Measurements from ENCODE around the gene ST6GALNAC6.
"Not testable (repeated sequence)": the region's sequence is repeated elsewhere in the genome, so short reads cannot be mapped to it uniquely, and the experiment has no call there.

ST6GALNAC6 gene

GRCh38 chr9:127853312-127854183, 45.9 kb downstream of the ST6GALNAC6 start:
- peak; percentile 24 for DNase-seq

- no peak for DNase-seq
These were observed 46.6 kb downstream of the ST6GALNAC6 start for GRCh38 chr9:127852829-127853228.

- no peak for DNase-seq
These were observed 49.0 kb downstream of the ST6GALNAC6 start for GRCh38 chr9:127850286-127850830.

GRCh38 chr9:127848756-127849504, 50.5 kb downstream of the ST6GALNAC6 start:
- DNase-seq = no peak

GRCh38 chr9:127847833-127848755, 51.3 kb downstream of the ST6GALNAC6 start:
- DNase-seq = no peak

- DNase-seq = no peak
These were observed 52.3 kb downstream of the ST6GALNAC6 start for GRCh38 chr9:127847178-127847510.

- DNase-seq = no peak
These were observed 52.8 kb downstream of the ST6GALNAC6 start for GRCh38 chr9:127846443-127847177.

GRCh38 chr9:127845619-127846018, 53.8 kb downstream of the ST6GALNAC6 start:
- DNase-seq = not testable (repeated sequence)

- DNase-seq = no peak
These were observed 54.5 kb downstream of the ST6GALNAC6 start for GRCh38 chr9:127844821-127845359.

- no peak for DNase-seq
These were observed 58.1 kb downstream of the ST6GALNAC6 start for GRCh38 chr9:127841087-127841835.

GRCh38 chr9:127838375-127839078, 60.9 kb downstream of the ST6GALNAC6 start:
- no peak for DNase-seq

GRCh38 chr9:127837346-127837745, 62.1 kb downstream of the ST6GALNAC6 start:
- no peak for DNase-seq

- DNase-seq = not testable (repeated sequence)
These were observed 62.8 kb downstream of the ST6GALNAC6 start for GRCh38 chr9:127836561-127836960.

- no peak for DNase-seq
These were observed 63.3 kb downstream of the ST6GALNAC6 start for GRCh38 chr9:127835991-127836516.
